ENCODE measurements around the gene BCL2L13. TPM values are rescaled to one million over a fixed set of nuclear protein-coding genes. Genes with fewer than 3 reads are reported as not detected.
"Not testable (repeated sequence)": the region's sequence is repeated elsewhere in the genome, so short reads cannot be mapped to it uniquely, and the experiment has no call there.

Gene BCL2L13
- total and polyA plus RNA-seq, 7 donors = 67.0 to 201 (median 128) TPM

- intact Hi-C loops (cut with DNase I) = no loop called here
- H3K4me3 ChIP-seq = peak overlapping the region; percentile 85
- DNase-seq (no peak), ATAC-seq (peak; percentile 39 to 55 (median 46))
- H3K36me3 ChIP-seq (ENCODE audit: insufficient read depth in 1 of 2, low read depth in 1 of 2) = no peaks in the 10 kb centered on the region
- no peaks in the 10 kb centered on the region for H3K27me3 ChIP-seq (ENCODE audit: insufficient read depth in 3 of 3, low read length in 2 of 3)
- no peaks in the 10 kb centered on the region for H3K9me3 ChIP-seq
- TF ChIP-seq, protein P1, sequence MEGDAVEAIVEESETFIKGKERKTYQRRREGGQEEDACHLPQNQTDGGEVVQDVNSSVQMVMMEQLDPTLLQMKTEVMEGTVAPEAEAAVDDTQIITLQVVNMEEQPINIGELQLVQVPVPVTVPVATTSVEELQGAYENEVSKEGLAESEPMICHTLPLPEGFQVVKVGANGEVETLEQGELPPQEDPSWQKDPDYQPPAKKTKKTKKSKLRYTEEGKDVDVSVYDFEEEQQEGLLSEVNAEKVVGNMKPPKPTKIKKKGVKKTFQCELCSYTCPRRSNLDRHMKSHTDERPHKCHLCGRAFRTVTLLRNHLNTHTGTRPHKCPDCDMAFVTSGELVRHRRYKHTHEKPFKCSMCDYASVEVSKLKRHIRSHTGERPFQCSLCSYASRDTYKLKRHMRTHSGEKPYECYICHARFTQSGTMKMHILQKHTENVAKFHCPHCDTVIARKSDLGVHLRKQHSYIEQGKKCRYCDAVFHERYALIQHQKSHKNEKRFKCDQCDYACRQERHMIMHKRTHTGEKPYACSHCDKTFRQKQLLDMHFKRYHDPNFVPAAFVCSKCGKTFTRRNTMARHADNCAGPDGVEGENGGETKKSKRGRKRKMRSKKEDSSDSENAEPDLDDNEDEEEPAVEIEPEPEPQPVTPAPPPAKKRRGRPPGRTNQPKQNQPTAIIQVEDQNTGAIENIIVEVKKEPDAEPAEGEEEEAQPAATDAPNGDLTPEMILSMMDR (IDR thresholded peaks at IDR 0.05) = no peak
- H3K4me1 ChIP-seq = peaks cover 11% of the 10 kb centered on the region
- WGBS, 3 donors = 0 to 1% (median 0%) methylated on average over 10 of the region's 10 CpGs
- peak overlapping the region; percentile 93 for H3K27ac ChIP-seq
Measured at GRCh38 chr22:17638182-17638431, 450 bp upstream of the BCL2L13 start.

DNA sequence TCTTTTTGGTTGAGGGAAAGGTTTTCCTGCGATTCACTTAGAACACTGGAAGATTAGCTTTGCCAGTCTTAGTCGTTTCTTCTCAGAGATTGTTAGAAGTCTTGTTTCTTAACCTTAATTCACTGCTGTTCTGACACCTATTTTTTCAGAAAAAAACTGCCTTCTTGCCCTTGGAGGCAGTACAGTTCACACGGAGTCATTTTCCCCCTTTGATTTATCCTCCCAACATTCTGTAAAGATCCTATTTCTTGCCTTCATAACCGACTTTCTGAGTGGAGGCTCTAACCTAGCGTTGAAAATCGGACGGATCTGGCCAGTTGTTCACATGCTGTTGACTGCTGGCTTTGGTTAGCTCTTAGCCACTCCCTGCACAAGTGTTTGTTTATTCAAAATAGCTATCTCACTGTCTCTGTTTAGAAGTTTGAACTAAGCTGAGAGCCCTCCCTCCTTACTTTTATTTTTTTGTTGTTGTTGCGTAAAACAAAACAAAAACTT lies 737 bp downstream of the BCL2L13 start:
- 2 to 3% (median 2%) methylated on average over 8 of the region's 8 CpGs for WGBS, 3 donors
- Histone ChIP-seq H3K4me1 (peaks cover 5% of the 10 kb centered on the region), H3K4me3 (peak overlapping the region; percentile 85), H3K36me3 (ENCODE audit: insufficient read depth in 1 of 2, low read depth in 1 of 2) (no peaks in the 10 kb centered on the region), H3K9me3 (no peaks in the 10 kb centered on the region), H3K27ac (peak overlapping the region; percentile 93), H3K27me3 (ENCODE audit: insufficient read depth in 3 of 3, low read length in 2 of 3) (no peaks in the 10 kb centered on the region)
- intact Hi-C loops (cut with DNase I) = no loop called here
- TF ChIP-seq, protein P1 (IDR thresholded peaks at IDR 0.05) = no peak
- DNase-seq (no peak), ATAC-seq (peak; percentile 66 to 81 (median 74))

DNA sequence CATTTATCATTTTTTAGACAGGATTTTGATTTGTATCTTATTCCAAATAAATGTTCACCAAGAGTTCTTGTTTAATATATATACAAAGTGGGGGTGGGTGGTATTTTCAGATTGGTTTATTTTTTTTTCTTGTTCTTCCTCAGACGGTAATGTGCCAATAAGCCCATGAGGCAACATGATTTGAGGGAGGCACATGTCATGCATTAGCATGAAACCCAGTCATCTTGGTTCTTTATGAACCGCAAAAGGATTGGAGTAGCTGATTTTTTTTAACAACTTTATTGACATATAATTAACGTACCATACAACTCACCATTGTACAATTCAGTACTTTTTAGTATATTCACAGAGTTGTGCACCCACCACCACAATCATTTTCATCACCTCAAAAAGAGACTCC lies 2.7 kb downstream of the BCL2L13 start:
- TF ChIP-seq, protein P1 (IDR thresholded peaks at IDR 0.05) = no peak
- no peaks in the 10 kb centered on the region for H3K9me3 ChIP-seq
- H3K4me3 ChIP-seq = no peak overlapping the region
- no peak for DNase-seq
- intact Hi-C loops (cut with DNase I) = loop anchor here in 1 of 2 donors (10.0 kb wide), 1 partner anchor 74 kb away; no protein-coding TSS in a partner anchor
- ATAC-seq = no peak
- H3K27me3 ChIP-seq (ENCODE audit: insufficient read depth in 3 of 3, low read length in 2 of 3) = no peaks in the 10 kb centered on the region
- peaks cover 16% of the 10 kb centered on the region for H3K4me1 ChIP-seq
- peaks cover 0 to 10% of the 10 kb centered on the region in 2 donors for H3K36me3 ChIP-seq (ENCODE audit: insufficient read depth in 1 of 2, low read depth in 1 of 2)
- H3K27ac ChIP-seq = peak overlapping the region; percentile 93
- 47 to 68% (median 55%) methylated on average over 3 of the region's 3 CpGs for WGBS, 3 donors

GRCh38 chr22:17642357-17642756 lies 3.8 kb downstream of the BCL2L13 start:
- H3K9me3 ChIP-seq; DNase-seq; H3K27ac ChIP-seq; ATAC-seq; H3K27me3 ChIP-seq (ENCODE audit: insufficient read depth in 3 of 3, low read length in 2 of 3); H3K4me3 ChIP-seq: not testable (repeated sequence)
- H3K4me1 ChIP-seq = peaks cover 16% of the 10 kb centered on the region
- intact Hi-C loops (cut with DNase I) = loop anchor here in 1 of 2 donors (10.0 kb wide), 1 partner anchor 72 kb away; no protein-coding TSS in a partner anchor
- peaks cover 0 to 10% of the 10 kb centered on the region in 2 donors for H3K36me3 ChIP-seq (ENCODE audit: insufficient read depth in 1 of 2, low read depth in 1 of 2)
- 83 to 86% (median 85%) methylated on average over 4 of the region's 4 CpGs for WGBS, 3 donors

GRCh38 chr22:17647452-17647851 lies 8.9 kb downstream of the BCL2L13 start:
- Histone ChIP-seq H3K9me3 (no peaks in the 10 kb centered on the region), H3K4me3 (no peak overlapping the region), H3K36me3 (ENCODE audit: insufficient read depth in 1 of 2, low read depth in 1 of 2) (peaks cover 2 to 26% of the 10 kb centered on the region in 2 donors), H3K27me3 (ENCODE audit: insufficient read depth in 3 of 3, low read length in 2 of 3) (no peaks in the 10 kb centered on the region), H3K27ac (no peak overlapping the region), H3K4me1 (peaks cover 11% of the 10 kb centered on the region)
- 92 to 94% (median 93%) methylated on average over 5 of the region's 5 CpGs for WGBS, 3 donors
- intact Hi-C loops (cut with DNase I) = loop anchor here in 1 of 2 donors (10.0 kb wide), 1 partner anchor 67 kb away; no protein-coding TSS in a partner anchor
- TF ChIP-seq, protein P1 (IDR thresholded peaks at IDR 0.05) = no peak
- DNase-seq = no peak
- no peak for ATAC-seq
